HepG2 (cell line): ENCODE measurements around the gene PPP2R5C. TPM values are rescaled to one million over a fixed set of nuclear protein-coding genes. Genes with fewer than 3 reads are reported as not detected.

Experiments used
- ATF4 ChIP-seq, 2 experiments: fragments of 450-650 bp in 1 of 2; sonication (generic) in 1 of 2; formaldehyde crosslinking; IDR thresholded peaks; 2 replicates each; pipeline versions ENCODE4 v1.5.0 to v1.8.0; 2020 to 2022; ENCODE audit warnings: mild to moderate bottlenecking in 1 of 2, missing genetic modification reagents in 1 of 2
- JARID2 ChIP-seq: sonication (generic); formaldehyde crosslinking; IDR thresholded peaks from 2 replicates; pipeline ENCODE4 v1.8.1; 2023; ENCODE audit warnings: missing genetic modification reagents, inconsistent platforms; ENCODE audit not compliant: insufficient replicate concordance
- MED1 ChIP-seq: sonication (generic); formaldehyde crosslinking; IDR thresholded peaks from 2 replicates; pipeline ENCODE4 v1.4.0; 2020; ENCODE audit warnings: missing genetic modification reagents
- ONECUT2 ChIP-seq: sonication (generic); formaldehyde crosslinking; IDR thresholded peaks from 2 replicates; pipeline ENCODE4 v1.4.0; 2020; ENCODE audit warnings: missing genetic modification reagents
- PHB2 ChIP-seq: fragments of 450-650 bp; IDR thresholded peaks from 2 replicates; pipeline ENCODE4 v1.6.1; 2018; ENCODE audit not compliant: partially characterized antibody
- SRY ChIP-seq: sonication (generic); formaldehyde crosslinking; IDR thresholded peaks from 2 replicates; pipeline ENCODE4 v1.8.0; 2022; ENCODE audit warnings: mild to moderate bottlenecking, missing genetic modification reagents
- TAF15 ChIP-seq: fragments of 200-400 bp; formaldehyde crosslinking; IDR thresholded peaks from one replicate; pipeline ENCODE4 v1.6.1; 2018; ENCODE audit warnings: mild to moderate bottlenecking, low read depth, low read length; ENCODE audit not compliant: poor library complexity, severe bottlenecking
- TBX3 ChIP-seq: fragments of 450-650 bp; IDR thresholded peaks from 2 replicates; pipeline ENCODE4 v1.6.1; 2017; ENCODE audit warnings: antibody characterized with exemption, mild to moderate bottlenecking, inconsistent platforms, borderline replicate concordance
- USF2 ChIP-seq, 2 experiments: sonication (generic) in 1 of 2; formaldehyde crosslinking in 1 of 2; IDR thresholded peaks; 2 replicates each; pipeline versions ENCODE4 v1.5.1 to v1.6.1; 2011 to 2020; ENCODE audit warnings: borderline replicate concordance in 1 of 2, low read depth in 1 of 2, low read length in 1 of 2, mild to moderate bottlenecking in 1 of 2, missing genetic modification reagents in 1 of 2, moderate library complexity in 1 of 2
- ZNF121 ChIP-seq: sonication (generic); formaldehyde crosslinking; IDR thresholded peaks from 2 replicates; pipeline ENCODE4 v1.5.0; 2020; ENCODE audit warnings: mild to moderate bottlenecking, missing genetic modification reagents
- ZNF260 ChIP-seq: sonication (generic); formaldehyde crosslinking; IDR thresholded peaks from 2 replicates; pipeline ENCODE4 v1.4.0; 2020; ENCODE audit warnings: missing genetic modification reagents, low read depth, mild to moderate bottlenecking, borderline replicate concordance
- ZNF512B ChIP-seq: sonication (generic); formaldehyde crosslinking; IDR thresholded peaks from 2 replicates; pipeline ENCODE4 v1.5.1; 2020; ENCODE audit warnings: missing genetic modification reagents, mild to moderate bottlenecking, borderline replicate concordance
- ZNF570 ChIP-seq: sonication (generic); formaldehyde crosslinking; IDR thresholded peaks from 2 replicates; pipeline ENCODE4 v1.4.0; 2020; ENCODE audit warnings: mild to moderate bottlenecking, missing genetic modification reagents, borderline replicate concordance
- ZNF646 ChIP-seq: sonication (generic); formaldehyde crosslinking; IDR thresholded peaks from 2 replicates; pipeline ENCODE4 v1.9.0; 2021; ENCODE audit warnings: mild to moderate bottlenecking, missing genetic modification reagents
- ZNF75D ChIP-seq: sonication (generic); formaldehyde crosslinking; IDR thresholded peaks from 2 replicates; pipeline ENCODE4 v1.8.1; 2023; ENCODE audit warnings: missing genetic modification reagents, mild to moderate bottlenecking, borderline replicate concordance
- ZNF776 ChIP-seq: sonication (generic); formaldehyde crosslinking; IDR thresholded peaks from 2 replicates; pipeline ENCODE4 v1.4.0; 2020; ENCODE audit warnings: mild to moderate bottlenecking, missing genetic modification reagents
- polyA plus RNA-seq, 8 experiments: library from polyadenylated mRNA; depleted of rRNA in 3 of 8; stranded (reverse) in 7 of 8; unstranded in 1 of 8; fragments of >200 nt; fragmentation: Illumina TruSeq in 4 of 8; extraction: Trizol in 4 of 8; gene quantifications; 2 replicates each; pipeline versions ENCODE4 v1.2.1 to v1.2.3, GENCODE V29; 2011 to 2016; ENCODE audit warnings: low read depth in 4 of 8, missing spikeins in 1 of 8, mixed read lengths in 1 of 8; ENCODE audit not compliant: insufficient read depth in 1 of 8
- total RNA-seq, 5 experiments: library from RNA; depleted of rRNA; stranded (reverse); fragments of >200 nt; fragmentation: Illumina TruSeq; extraction: Trizol; gene quantifications; 2 replicates each; pipeline ENCODE4 v1.2.3, GENCODE V29; 2016; ENCODE audit warnings: low read depth in 1 of 5

Gene PPP2R5C
- total and polyA plus RNA-seq, 2 of the 13 experiments (the other 11 are each of a cell fraction or from before 2014, with no cell fraction given): 74.3 to 78.5 TPM

GRCh38 chr14:101961011-101961721 lies 199.7 kb downstream of the PPP2R5C start (continued):
- TF ChIP-seq JARID2 (CRISPR knock-in tag) (no peak), ZNF646 (CRISPR knock-in tag) (no peak), SRY (CRISPR knock-in tag) (no peak), MED1 (CRISPR knock-in tag) (no peak), ONECUT2 (CRISPR knock-in tag) (no peak), ATF4 (CRISPR knock-in tag; IDR thresholded peaks at IDR 0.05) (no peak), USF2 (IDR thresholded peaks at IDR 0.05; ENCODE audit: low read depth, low read length) (no peak), USF2 (CRISPR knock-in tag; IDR thresholded peaks at IDR 0.05; ENCODE audit: borderline replicate concordance) (no peak), ZNF260 (CRISPR knock-in tag) (no peak), TAF15 (no peak), ZNF75D (CRISPR knock-in tag) (no peak), PHB2 (no peak), ZNF121 (CRISPR knock-in tag) (no peak), TBX3 (no peak), ZNF776 (CRISPR knock-in tag) (no peak), ZNF570 (CRISPR knock-in tag) (no peak), ZNF512B (CRISPR knock-in tag) (no peak)
